NCI-H2171 (cell line): ENCODE measurements around the gene GXYLT2.
"Not testable (repeated sequence)": the region's sequence is repeated elsewhere in the genome, so short reads cannot be mapped to it uniquely, and the experiment has no call there.

Source experiments
- DNase-seq: peaks from one replicate; lab custom pipeline; 2025; lab: John Stamatoyannopoulos, UW

The GXYLT2 gene

DNA sequence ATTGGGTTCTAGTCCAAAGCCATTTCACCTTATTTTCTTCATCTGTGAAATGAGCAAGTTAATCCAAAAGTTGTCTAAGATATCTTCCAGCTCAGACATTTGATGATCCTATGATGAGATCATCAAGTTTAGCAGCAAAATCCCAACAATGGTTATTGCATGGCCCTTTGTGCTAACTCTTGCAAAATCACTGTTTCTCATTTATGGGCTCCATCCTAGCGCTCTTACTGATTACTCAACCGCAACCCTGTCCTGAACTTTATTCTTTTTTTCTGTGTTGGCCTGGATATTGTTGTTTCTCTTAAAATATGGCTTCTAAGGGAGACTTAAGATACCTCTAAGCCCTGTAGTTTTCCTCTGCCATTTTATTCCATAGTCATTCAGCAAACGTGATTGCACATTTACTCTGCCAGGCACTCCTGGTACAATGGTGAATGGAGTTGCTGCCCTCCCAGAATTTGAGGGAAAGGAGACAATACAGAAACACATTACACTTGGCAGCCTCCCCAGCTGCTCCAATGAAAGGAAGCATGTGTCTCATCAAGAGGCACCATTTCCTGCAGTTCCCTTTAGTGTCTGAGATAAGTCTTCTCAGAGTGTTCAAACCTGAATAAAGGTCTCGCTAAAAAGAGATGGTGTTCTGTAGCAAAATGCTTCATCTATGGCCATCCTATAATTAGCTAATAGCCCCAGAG lies 4.4 kb downstream of the GXYLT2 start:
- no peak for DNase-seq

DNA sequence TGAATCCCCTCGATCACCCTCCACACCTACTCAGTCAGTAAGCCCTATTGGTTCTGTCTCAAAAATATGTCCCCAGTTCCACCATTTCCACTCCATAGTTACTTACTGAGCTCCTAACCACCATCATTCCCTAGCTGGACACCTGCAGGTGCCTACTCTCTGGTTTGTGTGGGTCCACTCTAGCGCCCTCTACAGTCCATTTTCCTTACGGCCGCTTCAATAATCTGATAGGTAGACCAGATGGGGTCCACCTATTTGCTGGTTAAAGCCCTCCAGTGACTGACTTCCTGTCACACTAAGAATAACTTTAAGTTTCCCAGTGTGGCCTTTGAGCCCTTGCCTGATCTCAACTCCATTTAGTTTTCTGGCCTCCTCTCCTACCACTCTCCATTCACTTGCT lies 5.0 kb downstream of the GXYLT2 start:
- no peak for DNase-seq

DNA sequence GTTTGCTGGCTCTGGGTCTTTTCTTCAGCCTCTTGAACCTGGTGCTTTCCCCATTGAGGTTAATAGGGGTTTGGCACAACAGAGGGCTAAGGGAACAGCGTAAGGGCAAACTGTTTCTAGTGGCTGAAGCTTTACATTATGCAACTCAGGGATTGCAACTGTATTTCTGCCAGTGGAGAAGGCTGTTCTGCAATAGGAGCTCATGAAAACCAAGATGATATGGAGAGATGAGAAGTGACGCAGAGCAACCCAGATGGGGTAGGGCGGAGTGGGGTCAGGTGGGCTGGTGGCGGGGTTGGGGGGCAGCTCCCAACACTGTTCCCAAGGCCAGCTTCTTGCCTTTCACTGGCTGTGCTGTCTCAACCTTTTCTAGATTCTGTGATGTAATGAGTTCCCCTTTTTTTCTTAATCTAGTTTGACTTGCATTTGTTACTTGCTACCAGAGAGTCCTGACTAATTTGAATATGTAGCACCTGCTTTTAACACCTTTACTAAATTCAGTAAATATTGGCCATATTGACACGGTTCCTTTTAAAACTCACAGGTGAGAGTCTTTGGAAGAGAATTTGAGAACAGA lies 7.2 kb downstream of the GXYLT2 start:
- no peak for DNase-seq

DNA sequence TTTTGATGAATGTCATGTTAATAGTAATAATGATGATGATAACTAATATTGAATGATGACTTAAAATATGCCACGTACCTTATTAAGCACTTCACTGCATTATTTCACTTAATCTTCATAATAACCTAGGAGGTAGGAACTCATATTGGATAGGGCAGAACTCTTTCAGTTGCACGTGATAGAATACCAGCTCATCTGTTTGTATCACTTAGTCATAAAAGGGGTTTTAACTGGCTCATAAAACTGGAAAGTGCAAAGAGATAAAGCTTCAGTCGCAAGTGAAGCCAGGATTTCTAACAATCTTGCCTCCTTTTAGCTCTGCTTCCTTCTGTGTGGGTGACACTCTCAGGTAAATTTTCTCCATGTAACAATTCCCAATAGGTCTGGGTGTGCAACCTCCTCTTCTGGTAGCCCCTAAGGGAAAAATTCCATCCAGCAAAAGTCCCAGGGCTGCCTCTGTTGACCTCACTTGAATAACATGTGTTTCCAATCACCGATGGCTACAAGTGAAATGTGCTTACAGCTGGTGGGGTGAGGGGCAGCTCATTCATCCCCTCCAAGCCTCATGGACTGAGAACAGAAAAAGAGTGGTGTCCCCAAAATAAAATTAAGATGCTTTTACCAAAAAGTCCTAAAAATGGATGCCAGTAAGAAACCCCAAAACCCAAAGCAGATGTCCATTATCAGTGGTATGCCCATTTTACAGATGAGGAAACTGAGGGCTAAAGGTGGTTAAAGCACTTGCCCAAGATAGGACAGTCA lies 9.3 kb downstream of the GXYLT2 start:
- DNase-seq = no peak

DNA sequence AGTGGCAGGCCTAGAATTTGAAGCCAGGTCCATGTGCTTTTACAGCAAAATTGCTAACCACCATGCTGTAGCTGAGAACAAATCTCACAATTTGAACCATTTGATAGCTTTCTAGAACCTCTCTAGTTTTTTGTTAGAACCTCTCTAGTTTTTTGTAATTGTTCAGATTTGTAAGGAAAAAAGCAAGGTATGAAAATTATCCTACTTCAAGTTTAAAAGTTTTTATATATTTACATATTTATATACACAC lies 9.8 kb downstream of the GXYLT2 start:
- no peak for DNase-seq

DNA sequence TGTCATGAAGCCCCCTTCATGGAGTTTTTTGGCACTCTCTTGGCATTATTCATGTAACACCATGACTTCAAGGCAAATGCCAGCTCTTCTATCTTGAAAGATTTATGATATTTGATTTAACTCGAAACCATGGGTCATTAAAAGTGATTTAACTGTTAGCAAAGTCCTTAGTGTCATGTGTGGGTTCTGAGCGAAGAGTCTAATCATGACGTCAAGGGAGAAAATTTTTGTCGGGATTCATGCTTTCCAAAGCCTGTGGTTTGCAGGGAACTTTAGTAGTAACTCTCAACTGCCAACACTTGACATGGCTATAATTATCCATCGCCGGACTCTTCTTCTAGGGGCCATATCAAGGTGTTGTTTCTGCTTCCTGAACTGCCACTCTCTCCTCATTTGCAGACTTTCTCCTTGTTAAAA lies 11.5 kb downstream of the GXYLT2 start:
- DNase-seq = no peak

DNA sequence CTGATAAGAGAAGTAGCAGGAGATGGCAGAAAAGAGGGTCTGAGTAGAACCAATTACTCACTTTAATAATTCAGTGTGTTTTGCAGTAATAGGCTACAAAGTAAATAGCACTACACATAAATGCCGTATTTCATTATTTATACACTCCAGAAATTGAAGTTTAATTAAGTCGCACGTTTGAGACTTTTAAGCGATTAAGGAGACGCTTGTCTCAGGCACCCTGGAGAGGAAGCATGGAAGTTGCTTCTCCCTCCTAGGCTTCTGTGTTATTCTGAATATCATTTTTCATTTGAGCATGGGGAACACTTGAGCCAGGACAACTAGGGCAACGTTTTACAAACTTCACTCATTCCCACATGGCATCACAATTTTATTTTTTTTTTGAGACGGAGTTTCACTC lies 12.2 kb downstream of the GXYLT2 start:
- no peak for DNase-seq

DNA sequence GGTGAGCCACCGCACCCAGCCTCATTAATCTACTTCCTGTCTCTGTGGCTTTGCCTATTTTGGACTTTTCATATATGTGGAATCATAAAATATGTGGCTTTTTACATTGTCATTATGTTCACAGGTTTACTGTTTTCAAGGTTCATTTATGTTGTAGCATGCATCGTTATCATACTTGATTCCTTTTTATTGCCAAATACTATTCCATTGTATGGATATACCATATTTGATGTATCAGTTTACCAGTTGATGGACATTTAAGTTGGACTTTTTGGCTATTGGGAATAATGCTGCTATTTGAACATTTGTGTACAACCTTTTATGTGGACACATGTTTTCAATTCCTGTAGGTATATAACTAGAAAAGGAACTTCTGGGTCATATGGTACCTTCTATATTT lies 14.0 kb downstream of the GXYLT2 start:
- no peak for DNase-seq

DNA sequence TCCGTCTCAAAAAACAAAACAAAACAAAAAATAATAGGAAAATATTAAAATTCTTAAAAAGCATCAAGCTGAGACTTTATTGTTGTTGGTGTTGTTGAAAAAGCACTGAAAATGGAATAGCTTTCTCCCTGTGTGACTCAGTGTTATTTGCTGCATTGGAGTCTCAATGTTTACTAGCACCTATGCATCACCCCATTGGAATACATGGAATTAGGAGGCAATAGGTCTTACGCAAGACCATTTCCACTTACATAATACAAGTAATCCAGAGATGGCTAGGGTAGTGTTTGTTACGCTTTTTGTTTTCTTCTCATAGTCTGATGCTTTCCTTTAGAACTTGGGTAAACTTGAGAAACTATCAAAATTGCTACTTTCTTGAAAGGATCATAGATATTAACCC lies 15.2 kb downstream of the GXYLT2 start:
- DNase-seq = no peak

DNA sequence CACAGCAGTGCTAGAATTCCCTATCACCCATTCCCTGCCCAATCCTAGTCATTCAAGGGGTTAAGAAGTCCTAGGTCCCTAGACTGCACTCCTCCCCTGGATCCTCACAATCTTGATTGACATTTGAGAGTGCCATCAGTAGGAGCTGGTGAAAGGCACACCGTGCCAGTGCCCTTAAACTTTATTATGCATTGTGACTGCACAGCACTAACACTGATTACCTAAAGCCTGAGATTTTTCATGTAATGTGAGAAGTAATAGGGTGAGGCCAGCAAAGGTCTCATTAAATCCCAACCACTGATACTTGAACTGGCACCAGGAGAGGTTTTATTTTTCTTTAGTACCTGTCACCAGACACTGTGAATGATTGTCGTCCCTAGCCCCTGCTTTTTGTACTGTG lies 16.3 kb downstream of the GXYLT2 start:
- DNase-seq = no peak

DNA sequence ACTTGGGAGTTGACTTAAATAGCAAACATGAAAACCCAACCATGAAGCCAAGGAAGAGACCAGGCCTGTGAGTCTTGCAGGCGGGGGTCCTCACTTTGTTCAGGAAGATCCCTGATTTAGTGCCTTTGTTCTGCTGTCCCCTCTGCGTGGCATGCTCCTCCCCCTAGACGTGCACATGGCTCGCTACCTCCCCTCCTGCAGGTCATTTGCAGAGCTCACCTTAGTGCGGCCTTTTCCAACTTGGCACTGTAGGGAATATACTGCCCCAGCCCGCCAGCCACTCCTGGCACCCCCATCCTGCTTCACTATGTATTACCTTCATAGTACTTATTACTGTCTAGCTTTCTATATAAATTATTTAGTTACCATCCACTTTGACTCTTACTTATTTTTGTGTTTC lies 18.3 kb downstream of the GXYLT2 start:
- no peak for DNase-seq

DNA sequence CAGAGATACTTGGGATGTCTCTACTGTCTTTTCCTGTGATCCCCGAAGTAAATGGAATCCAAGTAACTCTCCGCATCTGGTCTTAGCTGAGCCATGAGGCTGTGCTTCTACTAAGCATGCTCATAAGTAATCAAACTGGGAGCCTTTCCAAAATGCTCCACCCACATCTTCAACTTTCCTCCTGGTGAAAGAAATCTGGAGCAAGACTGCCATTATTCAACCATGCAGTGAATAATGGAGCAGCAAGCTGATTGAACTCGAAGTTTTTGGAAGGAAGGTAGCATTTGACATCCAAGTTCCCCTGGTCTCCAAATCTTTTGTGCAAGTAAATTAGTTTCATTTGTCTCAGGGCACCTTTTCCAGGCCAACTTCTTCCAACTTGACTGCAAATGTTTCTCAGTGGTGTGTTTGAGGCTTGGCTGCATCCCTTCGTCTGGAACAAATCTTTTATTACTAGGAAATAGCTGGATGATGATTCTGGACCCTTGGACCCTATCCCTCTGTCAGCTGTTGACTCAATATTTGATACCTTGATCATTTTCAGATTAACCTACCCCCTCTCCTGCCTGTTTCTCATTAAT lies 19.4 kb downstream of the GXYLT2 start:
- no peak for DNase-seq

DNA sequence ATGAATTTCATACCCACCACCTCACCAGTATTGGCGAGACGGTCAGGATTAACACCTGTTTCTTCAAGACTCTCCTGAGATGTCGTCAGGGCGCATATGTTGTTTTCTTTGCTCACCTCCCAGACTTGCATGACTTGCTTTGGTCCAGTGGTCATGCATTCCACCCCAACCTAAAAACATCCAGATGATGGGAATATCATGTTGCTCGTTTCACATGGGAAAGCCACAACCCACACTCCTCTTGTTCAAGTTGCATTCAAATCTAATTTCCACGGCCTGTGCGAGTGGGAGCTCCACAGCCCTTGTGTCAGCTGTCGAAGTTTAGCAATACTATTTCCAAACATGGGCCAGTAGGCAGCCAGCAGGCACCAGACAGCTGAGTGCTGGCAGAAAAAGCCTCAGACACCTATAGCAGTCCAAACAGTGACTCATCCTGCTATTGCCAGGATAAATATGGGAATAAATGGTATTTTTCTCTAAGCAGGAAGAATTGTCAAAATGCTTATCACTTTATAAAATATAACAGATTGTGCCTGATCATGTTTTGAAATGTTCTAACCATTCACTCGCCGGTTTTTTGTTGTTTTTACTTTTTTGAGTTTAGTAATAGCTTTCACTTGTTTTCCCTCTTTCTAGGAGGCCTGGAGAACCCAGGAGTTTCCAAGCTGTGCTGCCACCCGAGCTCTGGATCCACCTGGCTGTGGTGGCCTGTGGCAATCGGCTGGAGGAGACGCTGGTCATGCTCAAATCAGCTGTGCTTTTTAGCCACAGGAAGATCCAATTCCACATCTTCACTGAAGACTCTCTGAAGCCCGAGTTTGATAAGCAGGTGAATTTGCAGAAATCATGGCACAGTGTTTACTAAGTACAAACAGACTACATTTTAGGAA lies 20.1 kb downstream of the GXYLT2 start:
- DNase-seq = no peak

DNA sequence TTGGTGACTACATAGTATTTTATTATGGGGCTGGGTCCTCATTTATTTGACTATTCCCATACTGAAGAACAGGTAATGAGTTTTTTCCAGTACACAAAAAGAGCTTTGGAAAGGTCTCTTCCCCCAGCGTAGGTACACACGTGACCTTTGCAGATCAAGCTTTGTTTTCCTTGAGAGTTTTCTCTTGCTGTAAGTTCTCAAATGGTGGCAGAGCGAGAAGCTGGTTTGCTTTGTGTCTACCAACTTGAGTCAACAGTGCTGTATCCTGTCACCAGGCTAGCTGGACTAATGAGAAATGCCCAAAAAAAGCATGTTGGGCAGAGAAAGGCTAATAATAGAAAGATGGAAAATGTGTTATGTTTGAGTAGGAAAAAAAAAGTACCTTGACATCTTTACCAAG lies 21.7 kb downstream of the GXYLT2 start:
- no peak for DNase-seq

DNA sequence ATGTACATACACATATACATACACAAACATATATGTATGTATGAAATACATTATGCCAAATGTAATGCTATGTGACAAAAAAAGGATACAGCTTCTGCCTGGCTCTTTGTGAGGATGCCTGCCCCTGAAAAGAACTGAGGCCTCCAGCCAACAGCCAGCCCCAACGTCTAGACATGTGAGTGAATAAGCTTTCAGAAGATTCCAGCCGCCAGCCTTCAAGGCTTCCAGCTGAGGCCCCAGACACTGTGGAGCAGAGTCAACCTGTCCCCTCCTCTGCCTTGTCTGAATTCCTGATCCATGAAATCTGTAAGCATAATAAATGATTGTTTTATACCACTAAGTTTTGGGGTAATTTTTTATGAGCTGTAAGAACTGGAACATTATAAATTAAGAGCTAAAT lies 24.7 kb downstream of the GXYLT2 start:
- DNase-seq = no peak

DNA sequence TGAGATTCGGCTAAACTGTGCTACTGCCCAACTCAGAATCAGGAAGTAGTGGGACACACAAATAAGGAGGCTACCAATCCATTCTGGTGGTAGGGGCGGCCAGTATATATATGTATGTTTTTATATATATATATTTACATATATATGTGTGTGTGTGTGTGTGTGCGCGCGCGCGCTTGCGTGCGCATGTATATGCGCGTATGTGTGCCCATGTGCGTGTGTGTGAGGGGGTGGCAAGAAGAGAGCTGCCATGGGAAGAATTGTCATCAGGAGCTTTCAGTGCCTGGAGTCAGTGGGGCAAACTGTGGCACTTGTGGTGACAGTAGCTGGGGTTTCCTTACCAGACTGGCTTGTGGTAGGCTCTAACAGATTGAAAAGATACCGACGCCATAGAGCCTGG lies 26.5 kb downstream of the GXYLT2 start:
- no peak for DNase-seq

DNA sequence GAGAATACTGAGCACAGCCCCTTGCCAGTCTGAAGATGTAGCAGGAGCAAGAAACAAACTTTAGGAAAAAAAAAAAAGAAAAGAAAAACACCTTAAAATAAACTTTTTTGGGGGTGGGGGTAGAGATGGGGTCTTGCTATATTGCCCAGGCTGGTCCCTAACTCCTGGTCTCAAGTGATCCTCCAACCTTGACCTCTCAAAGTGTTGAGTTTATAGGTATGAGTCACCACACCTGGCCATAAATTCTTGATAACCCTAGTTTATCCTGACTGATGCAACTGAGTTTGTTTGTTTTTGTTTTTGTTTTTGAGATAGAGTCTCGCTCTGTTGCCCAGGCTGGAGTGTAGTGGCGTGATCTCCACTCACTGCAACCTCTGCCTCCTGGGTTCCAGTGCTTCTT lies 28.4 kb downstream of the GXYLT2 start:
- DNase-seq = no peak

DNA sequence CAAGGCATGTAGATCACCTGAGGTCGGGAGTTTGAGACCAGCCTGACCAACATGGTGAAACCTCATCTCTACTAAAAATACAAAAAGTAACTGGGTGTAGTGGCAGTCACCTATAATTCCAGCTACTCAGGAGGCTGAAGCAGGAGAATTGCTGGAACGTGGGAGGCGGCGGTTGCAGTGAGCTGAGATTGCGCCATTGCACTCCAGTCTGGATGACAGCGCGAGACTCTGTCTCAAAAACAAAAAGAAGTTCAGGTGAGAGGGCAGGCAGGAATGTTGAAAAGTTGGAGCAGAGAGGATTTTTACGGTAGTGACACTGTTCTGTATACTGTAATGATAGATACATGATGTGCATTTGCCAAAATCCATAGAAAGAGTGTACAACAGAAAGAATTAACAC lies 31.7 kb downstream of the GXYLT2 start:
- no peak for DNase-seq

DNA sequence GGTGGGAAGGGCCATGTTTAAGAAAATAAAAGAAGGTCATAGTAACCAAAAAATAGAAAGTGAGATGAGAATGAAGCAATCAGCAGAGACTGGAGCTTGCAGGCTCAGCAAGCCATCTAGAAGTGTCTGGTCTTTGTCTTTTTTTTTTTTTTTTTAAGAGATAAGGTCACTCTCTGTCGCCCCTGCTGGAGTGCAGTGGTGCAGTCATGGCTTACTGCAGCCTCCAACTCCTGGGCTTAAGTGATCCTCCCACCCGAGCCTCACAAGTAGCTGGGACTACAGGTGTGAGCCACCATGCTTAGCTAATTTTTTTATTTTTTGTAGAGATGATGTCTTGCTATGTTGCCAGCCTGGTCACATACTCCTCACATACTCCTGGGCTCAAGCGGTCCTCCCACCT lies 36.2 kb downstream of the GXYLT2 start:
- no peak for DNase-seq

DNA sequence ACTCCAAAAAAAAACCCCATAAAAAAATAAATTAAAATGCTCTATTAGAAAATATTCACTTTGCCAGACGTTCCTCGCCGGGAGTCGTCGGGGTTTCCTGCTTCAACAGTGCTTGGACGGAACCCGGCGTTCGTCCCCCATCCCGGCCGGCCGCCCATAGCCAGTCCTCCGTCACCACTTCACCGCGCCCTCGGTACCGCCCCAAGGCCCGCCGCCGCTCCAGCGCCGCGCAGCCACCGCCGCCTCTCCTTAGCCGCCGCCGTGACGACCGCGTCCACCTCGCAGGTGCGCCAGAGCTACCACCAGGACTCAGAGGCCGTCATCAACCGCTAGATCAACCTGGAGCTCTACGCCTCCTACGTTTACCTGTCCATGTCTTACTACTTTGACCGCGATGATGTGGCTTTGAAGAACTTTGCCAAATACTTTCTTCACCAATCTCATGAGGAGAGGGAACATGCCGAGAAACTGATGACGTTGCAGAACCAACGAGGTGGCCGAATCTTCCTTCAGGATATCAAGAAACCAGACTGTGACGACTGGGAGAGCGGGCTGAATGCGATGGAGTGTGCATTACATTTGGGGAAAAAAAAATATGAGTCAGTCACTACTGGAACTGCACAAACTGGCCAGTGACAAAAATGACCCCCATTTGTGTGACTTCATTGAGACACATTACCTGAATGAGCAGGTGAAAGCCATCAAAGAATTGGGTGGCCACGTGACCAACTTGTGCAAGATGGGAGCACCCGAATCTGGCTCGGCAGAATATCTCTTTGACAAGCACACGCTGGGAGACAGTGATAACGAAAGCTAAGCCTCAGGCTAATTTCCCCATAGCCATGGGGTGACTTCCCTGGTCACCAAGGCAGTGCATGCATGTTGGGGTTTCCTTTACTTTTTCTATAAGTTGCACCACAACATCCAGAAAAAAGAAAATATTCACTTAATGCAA lies 41.2 kb downstream of the GXYLT2 start:
- not testable (repeated sequence) for DNase-seq

DNA sequence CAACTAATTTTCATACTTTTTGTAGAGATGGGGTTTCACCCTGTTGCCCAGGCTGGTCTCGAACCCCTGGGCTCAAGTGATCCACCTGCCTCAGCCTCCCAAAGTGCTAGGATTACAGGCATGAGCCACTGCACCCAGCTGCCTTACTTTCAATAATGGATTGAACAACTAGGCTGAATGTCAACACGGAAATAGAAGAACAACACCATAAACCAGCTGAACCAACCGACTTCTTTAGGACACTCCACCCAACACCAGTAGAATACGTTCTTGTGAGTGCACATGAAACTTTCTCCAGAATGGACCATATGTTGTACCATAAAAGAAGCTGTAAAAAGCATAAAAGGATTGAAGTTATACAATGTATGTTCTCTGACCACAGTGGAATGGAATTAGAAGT lies 42.9 kb downstream of the GXYLT2 start:
- no peak for DNase-seq
